Left kidney (tissue), 2 donors: ENCODE measurements around the gene TBCE. TPM values are rescaled to one million over a fixed set of nuclear protein-coding genes. Genes with fewer than 3 reads are reported as not detected.
A peak's percentile ranks its signal among the peaks of the same experiment; 100 is the strongest.
"Not testable (repeated sequence)": the region's sequence is repeated elsewhere in the genome, so short reads cannot be mapped to it uniquely, and the experiment has no call there.

Experiments used
- DNase-seq: peaks from one replicate; pipeline ENCODE4 v3.0.0-alpha.2; 2013
- polyA plus RNA-seq: library from polyadenylated mRNA; unstranded; fragments of 120-200 nt; gene quantifications from one replicate; pipeline ENCODE4 v1.2.1, GENCODE V29; 2013; ENCODE audit not compliant: insufficient read length

TBCE gene
- polyA plus RNA-seq, 1 donor = 69.3 TPM

DNA sequence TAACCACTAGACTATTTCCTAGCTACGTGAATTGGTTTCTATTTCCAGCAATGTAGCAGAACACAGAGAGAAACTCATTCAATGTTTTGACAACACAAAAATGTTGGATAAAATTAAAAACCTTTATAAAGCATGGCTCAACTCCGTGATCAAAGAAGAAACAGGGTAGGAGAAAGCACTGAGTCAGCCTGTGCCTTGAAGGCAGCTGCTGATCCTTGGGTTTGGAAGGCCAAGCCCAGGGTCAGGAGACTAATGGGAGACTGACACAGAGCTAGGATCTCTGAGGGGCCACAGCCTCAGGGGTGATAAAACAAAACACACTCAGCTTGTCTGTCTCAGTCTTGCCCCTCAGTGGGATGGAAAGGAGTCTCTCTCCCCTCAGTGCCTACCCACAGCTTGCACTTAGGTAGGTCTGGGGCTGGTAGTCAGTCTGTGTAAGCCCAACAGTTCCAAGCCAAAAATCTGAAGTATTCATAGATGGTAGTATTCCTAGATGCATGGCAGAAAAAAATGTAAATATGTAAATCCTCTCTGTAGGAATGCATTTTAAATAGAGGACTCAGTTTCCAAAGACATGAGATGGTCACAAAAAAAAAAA, 83.8 kb downstream of the TBCE start:
- DNase-seq = no peak

DNA sequence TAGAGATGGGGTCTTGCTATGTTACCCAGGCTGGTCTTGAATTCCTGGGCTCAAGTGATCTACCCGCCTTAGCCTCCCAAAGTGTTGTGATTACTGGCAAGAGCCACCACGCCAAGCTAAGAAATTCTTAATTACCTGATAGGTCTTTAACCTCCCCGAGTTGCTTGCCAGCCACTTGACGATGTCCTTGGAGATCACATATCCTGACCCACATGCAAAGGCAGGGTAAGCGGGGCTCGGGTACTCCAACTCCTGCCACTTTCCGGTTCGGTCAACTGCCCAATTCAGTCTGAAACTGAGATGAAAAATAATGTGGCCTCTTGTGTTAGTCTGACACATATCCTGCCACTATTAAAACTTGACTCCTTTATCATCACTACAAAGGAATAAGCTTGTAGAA, 86.8 kb downstream of the TBCE start:
- no peak for DNase-seq

DNA sequence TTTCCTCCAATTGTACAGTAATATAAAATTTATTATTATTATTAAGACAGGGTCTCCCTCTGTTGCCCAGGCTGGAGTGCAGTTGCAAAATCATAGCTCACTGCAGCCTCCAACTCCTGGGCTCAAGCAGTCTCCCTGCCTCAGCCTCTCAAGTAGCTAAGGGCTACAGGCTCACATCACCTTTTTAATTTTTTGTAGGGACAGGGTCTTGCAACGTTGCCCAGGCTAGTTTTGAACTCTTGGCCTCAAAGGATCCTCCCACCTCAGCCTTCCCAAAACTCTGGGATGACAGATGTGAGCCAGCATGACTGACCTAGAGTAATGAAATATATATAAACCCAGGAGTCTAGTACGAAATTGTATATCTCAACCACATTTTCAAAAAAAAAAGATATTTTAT, 87.9 kb downstream of the TBCE start:
- DNase-seq = no peak

DNA sequence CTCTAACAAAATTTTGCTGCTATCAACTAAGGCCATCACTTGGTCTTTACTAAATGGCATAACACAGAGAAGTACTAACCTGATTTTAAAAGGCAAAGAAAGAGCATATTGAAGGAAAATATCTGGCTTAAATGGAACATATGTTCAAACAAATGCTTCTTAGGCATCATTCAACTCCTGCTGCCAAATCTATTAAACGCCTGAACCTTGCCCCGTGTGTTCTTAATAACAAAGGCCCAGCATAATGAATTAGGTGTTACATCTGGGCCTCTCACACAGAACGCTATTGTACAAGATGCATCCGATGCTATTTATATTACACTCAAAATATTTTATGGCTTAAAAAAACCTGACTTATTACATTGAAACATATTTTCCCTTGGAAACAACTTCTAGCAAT, 88.6 kb downstream of the TBCE start:
- DNase-seq = no peak

DNA sequence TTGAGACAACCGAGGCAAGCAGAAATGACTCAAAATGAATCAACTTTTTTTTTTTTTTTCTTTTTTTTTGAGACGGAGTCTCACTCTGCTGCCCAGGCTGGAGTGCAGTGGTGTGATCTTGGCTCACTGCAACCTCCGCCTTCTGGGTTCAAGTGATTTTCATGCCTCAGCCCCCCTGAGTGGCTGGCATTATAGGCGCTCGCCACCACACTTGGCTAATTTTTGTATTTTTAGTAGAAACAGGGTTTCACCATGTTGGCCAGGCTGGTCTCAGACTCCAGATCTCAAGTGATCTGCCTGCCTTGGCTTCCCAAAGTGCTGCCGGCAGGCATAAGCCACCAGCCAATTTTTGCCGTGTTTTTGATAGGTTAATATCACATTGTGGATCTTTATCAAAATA, 90.6 kb downstream of the TBCE start:
- DNase-seq = not testable (repeated sequence)

DNA sequence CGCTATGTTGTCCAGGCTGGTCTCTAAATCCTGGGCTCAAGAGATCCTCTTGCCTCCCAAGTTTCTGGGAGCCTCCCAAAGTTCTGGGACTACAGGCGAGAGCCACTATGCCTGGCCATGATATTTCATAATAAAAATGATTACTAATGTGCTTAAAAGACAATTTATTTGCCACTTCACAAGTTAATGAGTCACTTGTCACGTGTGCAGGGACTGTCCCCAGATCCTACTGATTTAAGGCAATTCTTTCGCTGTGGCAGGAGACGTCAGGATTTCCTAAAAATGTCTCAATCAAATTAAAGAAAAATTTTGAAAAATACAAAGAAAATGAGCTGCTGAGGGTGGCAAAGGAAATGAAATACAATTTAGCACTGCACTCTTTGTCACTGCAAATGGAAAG, 93.5 kb downstream of the TBCE start:
- no peak for DNase-seq

DNA sequence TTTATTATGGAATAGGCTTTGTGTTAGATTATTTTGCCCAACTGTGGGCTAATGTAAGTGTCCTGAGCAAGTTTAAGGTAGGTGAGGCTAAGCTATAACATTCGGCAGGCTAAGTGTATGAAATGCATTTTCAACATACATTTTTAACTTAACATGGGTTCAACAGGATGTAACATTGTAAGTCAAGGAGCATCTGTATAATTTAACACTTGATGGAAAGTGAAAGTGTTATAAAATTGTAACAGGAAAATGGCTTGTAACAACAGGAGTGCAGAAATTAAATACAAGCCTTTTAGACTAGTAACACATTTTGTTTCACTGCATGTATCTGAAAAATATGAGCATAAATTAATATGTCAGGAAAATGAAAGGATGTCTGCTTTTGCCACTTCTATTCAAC, 94.7 kb downstream of the TBCE start:
- no peak for DNase-seq

DNA sequence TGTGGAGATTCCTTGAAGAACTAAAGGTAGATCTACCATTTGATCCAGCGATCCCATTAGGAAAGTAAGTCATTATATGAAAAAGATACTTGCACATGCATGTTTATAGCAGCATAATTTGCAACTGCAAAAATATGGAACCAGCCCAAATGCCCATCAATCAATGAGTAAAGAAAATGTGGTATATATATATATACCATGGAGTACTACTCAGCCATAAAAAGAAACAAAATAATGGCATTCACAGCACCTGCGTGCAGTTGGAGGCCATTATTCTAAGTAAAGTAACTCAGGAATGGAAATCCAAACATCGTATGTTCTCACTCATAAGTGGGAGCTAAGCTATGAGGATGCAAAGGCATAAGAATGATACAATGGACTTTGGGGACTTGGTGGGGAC, 95.6 kb downstream of the TBCE start:
- not testable (repeated sequence) for DNase-seq

DNA sequence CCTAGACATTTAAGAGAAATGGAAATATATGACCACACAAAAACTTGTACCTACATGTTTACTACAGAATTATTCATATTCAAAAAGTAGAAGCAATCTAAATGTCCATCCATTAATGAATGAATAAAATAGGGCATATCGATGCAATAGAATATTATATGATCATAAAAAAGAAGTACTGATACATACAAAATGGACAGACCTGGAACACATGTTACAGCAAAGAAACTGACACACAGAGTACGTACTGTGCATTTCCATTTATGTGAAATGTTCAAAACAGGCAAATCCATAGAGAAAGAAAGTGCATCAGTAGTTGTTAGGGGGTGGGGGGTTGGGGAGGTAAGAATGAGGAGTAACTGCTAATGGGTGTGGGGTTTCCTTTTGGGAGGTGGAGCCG, 97.8 kb downstream of the TBCE start:
- no peak for DNase-seq

DNA sequence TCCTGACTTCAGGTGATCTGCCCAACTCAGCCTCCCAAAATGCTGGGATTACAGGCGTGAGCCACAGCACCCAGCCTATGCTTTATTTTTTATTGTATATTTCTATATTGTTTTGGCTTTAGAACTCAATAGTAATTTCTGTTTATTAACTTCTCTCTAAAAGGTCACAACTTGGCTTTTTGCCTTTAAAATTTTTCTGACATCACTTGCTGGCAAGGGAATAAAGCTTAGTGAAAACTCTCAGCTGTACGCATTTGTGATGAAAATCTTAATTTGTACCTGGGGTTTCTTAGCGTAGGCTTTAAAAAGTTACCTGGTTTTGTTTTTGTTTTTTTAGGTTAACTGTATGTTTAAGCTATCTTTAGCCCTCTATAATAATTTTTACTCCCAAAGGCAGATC, 100.8 kb downstream of the TBCE start:
- peak; percentile 7 for DNase-seq

DNA sequence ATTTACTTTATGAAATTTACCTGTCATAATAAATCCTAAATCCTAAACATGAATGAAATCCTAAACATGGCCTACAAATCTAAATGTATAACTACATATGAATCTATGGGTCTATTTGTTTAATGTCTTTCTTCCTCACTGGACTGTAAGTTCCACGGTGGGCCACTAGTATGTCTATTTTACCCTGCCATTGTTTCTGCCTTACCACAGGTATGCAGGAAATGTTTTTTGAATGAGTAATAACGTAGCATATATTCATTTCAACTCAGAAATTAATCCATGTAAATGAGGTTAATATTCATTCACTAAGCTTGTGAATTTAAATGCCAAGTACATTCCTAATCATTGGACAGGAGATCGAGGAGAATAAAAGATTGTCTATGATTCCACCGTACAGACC, 101.7 kb downstream of the TBCE start:
- no peak for DNase-seq

DNA sequence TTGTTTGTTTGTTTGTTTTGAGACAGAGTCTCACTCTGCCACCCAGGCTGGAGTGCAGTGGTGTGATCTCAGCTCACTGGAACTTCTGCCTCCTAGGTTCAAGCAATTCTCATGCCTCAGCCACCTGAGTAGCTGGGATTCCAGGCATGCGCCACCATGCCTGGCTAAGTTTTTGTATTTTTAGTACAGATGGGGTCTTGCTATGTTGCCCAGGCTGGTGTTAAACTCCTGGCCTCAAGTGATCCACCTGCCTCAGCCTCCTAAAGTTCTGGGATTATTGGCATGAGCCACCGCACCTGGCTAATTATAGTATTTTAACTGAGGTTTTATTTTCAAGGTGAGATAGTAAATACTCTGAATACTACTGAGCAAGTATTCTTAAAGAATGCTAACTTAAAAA, 102.7 kb downstream of the TBCE start:
- DNase-seq = not testable (repeated sequence)

DNA sequence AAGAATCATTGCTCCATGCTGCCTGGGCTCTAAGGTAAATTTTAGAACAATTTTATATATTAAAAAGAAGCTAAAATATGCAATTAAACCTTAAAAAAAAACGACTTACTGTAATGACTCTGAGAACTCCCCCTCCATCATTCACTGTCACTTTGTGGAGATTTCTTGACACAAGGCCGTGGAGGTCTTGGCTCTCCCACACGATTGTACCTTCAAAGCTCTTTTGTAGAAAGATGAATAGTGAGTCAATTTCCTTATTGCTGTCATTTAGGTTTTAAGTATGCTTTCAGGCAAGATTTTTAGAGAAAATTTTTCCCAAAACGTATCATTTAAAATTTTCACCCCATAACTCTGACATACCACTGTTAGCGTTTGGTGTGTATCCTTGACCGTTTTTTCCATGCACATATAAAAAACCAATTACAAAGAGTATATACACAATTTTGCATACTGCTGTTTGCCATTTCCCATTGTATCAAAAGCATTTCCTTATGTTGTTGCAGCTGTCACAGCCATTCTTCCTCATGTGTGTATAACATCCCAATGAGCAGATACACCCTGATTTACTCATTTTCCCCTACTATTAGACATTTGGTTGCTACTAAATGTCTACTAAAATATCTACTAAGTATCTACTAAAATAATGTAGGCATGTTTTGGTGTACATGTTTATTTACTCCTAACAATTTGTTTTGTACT, 103.7 kb downstream of the TBCE start:
- DNase-seq = no peak

DNA sequence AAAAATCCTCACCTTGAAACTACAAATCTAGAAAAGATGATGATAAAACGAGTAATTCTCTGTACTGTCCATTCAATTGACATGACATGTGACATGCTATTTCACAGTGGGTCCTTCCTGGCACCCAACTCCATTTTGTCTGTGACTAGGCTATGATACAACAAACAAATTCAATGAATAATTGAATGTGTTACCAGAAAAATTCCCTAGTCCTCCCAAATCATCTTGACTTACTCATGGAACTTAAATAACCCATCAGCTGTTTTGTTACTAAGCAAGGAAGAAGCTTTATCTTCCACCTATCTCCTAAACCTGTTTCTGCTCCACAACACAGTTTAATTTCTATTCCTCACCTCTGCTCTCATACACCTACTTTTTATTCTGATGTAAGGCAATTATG, 106.6 kb downstream of the TBCE start:
- no peak for DNase-seq

DNA sequence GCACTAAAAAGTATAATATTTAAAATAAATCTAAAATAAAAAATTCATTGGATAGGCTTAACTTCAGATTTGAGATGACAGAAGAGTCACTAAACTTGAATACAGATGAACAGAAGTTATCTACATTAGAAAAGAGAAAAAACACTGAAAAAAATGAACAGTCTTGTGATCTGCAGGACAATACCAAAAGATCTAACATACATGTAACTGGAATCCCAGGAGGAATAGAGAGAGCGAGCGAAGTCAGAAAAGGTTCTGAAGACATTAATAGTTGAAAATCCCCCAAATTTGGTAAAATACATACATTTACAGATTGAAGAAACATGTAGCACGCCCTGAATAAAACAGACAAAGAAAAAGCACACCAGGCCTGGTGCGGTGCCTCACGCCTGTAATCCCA, 115.9 kb downstream of the TBCE start:
- no peak for DNase-seq

DNA sequence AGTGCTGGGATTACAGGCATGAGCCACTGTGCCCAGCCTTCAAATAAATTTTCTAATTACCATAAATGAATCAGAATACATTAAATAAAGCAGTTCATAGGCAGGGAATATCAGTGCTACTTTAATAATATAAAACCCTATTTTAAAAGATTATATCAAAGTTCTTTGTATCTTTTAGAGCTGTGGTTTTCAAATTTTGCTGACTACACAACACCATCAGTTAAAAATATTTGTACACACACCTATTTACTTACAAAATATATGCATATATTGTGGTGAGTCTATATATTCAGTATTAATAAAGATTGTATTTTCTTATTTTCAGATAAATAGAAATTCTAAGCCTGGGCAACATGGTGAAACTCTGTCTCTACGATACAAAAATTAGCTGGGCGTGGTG, 118.3 kb downstream of the TBCE start:
- DNase-seq = no peak

DNA sequence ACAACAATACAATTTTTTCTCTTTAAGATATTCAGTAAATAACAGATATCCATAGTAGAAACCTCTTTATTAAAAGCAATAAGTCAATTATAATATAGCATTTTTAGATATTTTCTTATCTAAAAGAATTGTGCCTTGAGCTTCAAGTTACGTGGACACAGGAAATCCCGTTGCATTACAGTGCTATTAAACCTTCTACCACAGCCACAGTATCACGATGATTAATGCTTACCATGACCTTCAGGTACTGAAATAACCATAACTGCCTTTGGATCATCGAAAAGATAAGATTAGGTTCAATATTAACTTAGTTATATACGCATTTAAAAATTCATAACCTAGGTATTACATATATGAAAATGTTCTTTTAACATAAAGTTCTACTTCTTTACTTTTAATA, 119.1 kb downstream of the TBCE start:
- DNase-seq = no peak

DNA sequence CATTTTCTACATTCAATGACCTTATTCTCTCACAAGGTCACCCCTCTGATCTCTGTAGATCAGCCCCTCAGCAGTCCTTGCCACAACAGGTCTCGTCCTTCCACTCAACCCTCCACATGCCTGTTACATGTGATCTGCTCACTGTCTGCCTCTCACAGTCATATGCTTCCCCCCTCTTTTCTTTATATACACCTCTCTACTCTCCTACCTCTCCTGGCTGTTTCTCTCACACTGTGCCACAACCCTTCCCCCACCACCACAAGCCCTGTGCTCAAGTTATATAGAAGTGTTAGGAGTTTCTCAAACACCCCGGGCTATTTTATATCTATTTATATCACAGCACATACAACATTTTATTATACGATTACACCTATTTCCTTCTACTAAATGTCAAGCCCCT, 124.4 kb downstream of the TBCE start:
- DNase-seq = no peak

DNA sequence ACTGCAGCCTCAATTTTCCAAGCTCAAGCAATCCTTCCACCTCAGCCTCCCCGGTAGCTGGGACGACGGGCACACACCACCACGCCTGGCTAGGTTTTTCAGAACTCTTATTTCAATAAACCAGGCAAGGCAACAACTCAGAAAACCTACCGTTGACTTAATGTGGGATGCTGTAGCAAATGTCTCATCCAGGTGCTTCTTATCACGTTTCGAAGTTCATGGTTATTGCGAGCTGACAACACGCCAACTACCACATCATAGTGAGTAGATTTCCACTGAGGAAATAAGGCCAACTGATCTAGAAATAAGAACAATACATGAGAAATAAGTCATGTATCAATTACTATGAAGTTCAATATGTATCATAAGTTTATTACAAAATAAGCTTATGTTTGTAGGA, 127.3 kb downstream of the TBCE start:
- DNase-seq = no peak

DNA sequence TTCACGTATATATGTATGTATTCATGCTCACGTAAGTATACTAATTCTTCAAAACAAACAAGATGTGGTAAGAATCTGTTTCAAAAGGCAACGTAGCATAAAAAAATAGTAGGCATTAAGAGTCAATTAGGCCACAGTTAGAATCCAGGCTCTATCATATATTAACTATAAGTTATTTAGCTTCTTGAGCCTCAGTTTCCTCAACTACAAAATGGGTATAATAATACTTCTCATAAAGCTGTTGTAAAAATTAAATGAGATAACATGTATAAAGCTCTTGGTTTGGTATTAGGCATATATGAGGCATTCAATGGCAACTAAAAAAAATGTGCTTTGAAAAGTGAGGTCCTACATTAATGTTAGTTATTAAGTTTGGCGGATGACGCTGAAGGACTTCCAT, 127.8 kb downstream of the TBCE start:
- DNase-seq = no peak

DNA sequence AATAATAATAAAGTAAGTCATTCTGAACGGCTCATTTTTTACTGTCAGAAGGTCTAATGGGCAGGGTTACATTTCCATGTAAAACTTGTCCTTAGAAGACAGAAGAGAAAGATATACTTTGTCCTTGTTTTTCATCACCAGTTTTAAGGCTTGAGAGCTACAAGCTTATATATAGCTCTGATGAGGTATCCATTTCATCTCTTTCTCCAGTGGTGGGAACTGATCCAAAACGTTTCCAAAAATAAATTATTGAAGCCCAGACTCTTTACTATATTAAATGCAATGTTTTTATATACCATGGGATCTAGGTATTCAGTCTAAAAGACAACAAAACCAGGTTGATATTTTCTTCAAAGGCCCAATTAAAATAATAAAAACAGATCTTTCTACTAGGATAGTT, 128.3 kb downstream of the TBCE start:
- DNase-seq = no peak

DNA sequence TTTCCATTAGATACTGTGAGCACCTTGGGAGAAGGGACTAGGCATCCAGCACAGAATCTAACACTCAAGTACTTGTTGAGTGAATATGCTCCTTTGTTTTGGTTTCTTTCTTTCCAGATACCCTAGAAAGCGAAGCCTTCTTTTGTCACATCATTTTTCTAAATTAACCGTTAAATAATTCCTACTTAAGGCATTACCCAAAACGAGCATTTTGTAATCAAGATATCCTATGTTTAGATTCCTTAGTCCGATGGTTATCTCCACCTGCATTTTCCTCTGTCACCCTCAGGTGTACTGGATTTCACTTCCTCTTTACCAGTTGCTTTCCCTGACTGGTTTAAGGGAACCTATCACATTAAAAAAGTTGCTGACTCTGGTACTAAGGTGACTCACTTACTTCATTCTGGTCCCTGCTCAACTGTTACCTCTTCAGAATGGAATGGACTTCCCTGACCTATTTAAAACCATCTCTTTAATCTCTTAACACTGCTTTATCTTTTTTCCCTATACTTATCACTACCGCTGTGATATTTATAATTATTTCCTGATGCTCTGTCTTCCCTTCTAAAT, 133.8 kb downstream of the TBCE start:
- no peak for DNase-seq
